Stomach (tissue), 4 donors: ENCODE data around the gene NADK.

ENCODE experiments used
- POLR2A ChIP-seq, 4 donors: fragments of 450-650 bp; IDR thresholded peaks; one replicate each; pipeline ENCODE4 v1.6.1; 2016; ENCODE audit warnings: antibody characterized with exemption in 4 of 4, control low read depth in 2 of 4, mild to moderate bottlenecking in 1 of 4, moderate library complexity in 1 of 4
- TF ChIP-seq, protein P1 (sequence below), 7 experiments: fragments of 450-650 bp in 4 of 7; fragments of 200-600 bp in 3 of 7; sonication (generic) in 3 of 7; IDR thresholded peaks; one replicate each; pipeline ENCODE4 v1.5.1; 2016 to 2019; ENCODE audit warnings: antibody characterized with exemption in 7 of 7, control low read depth in 2 of 7, mild to moderate bottlenecking in 1 of 7

DNA sequence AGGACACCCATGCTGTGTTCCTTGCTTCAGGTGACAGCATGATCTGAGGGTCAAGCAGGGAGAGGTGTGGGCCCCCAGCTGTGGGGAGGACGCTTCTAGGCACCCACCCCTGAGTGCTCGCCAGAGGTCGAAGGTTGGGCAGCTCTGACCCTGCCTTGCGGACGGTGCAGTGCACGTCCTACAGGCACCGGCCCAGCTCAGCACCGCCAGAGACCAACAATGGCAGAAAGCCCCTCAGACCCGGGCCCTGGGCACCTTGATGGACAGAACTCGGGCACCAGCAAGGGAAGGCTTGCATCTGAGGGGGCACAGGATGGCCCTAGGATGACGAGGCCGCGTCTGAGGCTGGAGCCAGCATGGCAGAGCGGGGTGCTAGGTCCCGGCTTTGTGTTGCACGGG lies 24.7 kb downstream of the NADK start:
- TF ChIP-seq POLR2A (IDR thresholded peaks at IDR 0.05): no peak
- TF ChIP-seq, protein P1, sequence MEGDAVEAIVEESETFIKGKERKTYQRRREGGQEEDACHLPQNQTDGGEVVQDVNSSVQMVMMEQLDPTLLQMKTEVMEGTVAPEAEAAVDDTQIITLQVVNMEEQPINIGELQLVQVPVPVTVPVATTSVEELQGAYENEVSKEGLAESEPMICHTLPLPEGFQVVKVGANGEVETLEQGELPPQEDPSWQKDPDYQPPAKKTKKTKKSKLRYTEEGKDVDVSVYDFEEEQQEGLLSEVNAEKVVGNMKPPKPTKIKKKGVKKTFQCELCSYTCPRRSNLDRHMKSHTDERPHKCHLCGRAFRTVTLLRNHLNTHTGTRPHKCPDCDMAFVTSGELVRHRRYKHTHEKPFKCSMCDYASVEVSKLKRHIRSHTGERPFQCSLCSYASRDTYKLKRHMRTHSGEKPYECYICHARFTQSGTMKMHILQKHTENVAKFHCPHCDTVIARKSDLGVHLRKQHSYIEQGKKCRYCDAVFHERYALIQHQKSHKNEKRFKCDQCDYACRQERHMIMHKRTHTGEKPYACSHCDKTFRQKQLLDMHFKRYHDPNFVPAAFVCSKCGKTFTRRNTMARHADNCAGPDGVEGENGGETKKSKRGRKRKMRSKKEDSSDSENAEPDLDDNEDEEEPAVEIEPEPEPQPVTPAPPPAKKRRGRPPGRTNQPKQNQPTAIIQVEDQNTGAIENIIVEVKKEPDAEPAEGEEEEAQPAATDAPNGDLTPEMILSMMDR (IDR thresholded peaks at IDR 0.05): no peak
